IPS-NIHi11 (cell line): ENCODE data around the gene BBX.
"Not testable (repeated sequence)": the region's sequence is repeated elsewhere in the genome, so short reads cannot be mapped to it uniquely, and the experiment has no call there.

ENCODE experiments used
- DNase-seq: peaks from one replicate; pipeline ENCODE4 v3.0.0; 2012; ENCODE audit warnings: mixed read lengths, low spot score

Gene BBX

GRCh38 chr3:107684431-107684925, 161.7 kb downstream of the BBX start:
- peak; percentile 20 for DNase-seq

DNA sequence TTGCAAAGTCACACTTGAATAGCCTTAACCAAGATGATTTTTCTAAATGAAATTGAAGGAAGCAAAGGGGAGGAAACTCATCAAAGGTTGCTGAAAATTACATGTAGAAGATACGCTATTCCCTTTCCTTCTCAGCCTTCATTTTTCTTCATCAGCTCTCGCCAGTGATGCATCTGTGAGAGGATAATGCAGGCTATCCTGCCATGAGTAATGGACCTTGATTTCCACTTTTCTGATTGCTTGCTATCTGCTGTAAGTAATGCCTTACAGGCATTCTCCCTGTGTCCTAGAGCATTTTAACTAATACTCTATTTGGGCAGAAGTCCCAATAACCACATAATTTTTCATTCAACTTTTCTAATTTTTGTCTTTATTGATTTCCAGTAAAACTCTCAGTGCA, 162.6 kb downstream of the BBX start:
- DNase-seq = no peak

DNA sequence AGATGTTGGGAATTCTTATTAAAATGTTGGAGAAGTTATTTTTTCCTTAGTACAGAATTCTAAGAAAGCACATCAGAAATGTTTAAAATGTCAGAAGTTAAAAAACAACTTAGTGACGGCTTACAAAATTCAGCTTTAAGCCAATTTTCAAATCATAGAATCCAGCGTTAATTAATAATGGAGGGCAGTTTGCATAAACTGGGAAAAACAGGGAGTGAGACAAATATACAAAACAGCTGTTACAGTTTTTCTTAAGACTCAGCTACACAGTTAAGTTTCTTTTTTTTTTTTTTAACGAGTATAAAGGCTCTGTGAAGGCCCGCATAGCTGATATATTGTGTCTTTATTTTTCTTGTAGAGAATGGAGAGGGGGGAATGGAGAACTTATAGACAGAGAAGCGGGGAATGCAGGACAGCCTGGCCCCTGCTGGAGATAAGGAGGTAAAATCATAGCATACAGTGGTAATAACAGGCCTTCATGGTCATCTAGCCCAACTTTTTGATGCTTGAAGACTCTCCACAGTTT, 164.4 kb downstream of the BBX start:
- no peak for DNase-seq

GRCh38 chr3:107689355-107689754, 166.6 kb downstream of the BBX start:
- DNase-seq = no peak

DNA sequence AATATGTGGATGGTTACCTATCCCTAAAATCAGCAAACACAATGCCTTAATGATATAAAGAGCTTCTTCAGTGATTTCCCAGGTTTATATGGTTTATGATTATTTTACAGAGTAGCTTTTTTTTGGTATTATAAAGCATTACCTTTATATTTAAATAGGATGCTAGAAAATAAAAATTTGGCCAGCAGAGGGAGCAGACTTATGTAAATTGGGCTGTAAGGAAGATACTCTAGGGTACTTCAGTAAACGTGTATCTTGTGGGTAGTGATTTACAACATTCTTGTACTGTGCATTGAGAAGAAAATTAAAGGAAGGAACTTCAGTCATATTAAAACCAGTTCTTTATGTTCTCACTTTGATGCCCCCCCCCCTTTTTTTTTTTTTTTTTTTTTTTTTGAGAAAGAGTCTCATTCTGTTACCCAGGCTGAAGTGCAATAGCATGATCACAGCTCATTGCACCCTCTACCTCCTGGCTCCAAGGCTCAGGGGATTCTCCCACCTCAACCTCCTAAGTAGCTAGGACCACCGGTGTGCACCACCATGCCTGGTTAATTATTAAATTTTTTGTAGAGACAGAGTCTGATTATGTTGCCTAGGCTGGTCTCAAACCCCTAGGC, 167.9 kb downstream of the BBX start:
- peak; percentile 28 for DNase-seq

DNA sequence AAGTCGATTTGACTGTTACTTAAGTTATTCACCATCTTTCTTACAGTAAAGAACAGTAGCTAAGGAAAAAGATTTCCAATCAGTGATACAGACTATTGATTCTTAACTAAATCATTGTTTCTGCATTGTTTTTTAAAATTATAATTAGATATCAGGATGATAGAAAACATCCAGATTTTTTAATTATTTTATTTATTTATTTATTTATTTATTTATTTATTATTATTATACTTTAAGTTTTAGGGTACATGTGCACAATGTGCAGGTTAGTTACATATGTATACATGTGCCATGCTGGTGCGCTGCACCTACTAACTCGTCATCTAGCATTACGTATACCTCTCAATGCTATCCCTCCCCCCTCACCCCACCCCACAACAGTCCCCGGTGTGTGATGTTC, 169.2 kb downstream of the BBX start:
- not testable (repeated sequence) for DNase-seq

- DNase-seq = not testable (repeated sequence)
Observed at GRCh38 chr3:107697348-107697747, 174.6 kb downstream of the BBX start.

DNA sequence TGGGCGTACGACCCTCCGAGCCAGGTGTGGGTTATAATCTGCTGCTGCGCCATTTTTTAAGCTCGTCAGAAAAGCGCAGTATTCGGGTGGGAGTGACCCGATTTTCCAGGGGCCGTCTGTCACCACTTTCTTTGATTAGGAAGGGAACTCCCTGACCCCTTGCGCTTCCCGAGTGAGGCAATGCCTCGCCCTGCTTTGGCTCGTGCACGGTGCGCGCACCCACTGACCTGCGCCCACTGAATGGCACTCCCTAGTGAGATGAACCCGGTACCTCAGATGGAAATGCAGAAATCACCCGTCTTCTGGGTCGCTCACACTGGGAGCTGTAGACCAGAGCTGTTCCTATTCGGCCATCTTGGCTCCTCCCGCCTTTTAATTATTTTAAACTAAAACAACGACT, 175.1 kb downstream of the BBX start:
- DNase-seq = not testable (repeated sequence)

GRCh38 chr3:107699682-107700081, 176.9 kb downstream of the BBX start:
- no peak for DNase-seq

DNA sequence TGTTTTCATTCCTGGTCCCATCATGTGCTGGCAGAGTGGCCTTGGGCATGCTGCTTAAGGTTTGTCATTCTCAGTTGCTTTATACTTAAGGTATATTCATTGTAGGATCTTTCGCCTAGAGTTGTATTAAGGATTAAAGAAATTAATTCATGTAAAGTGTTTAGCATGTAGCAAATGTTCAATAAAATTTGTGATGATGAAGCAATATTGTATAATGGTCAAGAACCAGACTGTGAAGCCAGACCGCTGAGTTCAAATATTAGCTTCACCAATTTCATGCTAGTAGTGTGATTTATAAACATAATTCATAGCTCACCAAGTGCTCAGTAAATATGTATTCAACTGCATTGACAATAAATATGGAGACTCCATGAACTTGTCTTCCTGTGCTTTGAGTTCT, 178.5 kb downstream of the BBX start:
- DNase-seq = no peak

GRCh38 chr3:107704477-107704876, 181.7 kb downstream of the BBX start:
- DNase-seq = no peak

DNA sequence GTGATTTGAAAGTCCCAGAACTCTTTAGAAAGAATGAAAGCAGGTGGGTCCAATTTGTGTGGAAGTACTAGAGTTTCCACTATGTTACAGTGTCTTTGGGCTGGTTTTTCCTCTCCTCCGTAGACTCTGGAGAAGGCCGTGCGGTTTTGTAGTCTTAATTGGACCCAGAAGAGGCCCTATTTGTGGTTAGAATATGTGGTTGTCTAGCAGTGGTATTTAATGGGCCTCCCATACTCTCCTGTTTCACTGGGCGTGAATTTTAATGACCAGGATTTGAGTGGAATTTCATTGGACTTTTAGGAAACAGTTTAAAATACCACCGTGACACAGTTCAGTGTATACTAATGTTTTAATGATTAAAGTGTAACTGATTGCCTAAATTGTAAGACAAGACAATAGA, 182.3 kb downstream of the BBX start:
- no peak for DNase-seq

GRCh38 chr3:107710851-107711250, 188.1 kb downstream of the BBX start:
- DNase-seq = peak; percentile 53

DNA sequence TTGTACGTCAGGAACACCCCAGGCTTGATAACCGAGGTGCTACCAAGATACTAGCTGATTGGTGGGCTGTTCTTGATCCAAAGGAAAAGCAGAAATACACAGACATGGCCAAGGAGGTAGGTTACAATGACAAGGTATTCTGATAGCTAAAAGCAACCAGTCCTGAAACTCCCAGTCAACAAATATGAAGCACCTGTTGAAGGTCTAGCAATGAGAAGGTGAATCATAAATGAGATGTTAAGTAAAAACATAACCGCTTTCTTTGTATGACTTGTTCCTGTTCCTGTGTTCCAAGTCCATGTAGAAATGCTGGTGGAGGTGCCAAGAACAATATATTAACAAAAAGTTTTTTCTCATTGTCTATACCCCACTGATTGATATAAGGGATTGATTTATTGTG, 194.0 kb downstream of the BBX start:
- no peak for DNase-seq

DNA sequence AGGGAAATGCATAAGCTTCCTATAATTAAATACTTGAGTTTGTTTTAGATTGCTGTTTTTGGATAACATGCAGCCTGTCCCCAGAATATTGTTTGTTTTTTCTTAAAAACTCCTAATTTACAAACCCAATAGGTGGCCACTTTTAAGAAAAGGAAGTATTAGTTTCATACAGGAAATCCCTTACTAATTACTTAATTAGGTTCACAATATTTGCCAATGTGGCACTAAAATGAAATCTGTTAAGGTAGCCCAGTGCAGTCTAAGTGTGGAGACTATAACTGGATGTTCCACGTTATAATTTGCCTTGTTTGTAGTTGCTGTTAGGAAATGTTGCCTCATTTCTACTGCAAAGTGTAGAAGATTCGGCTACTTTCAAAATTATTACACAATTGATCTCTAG, 195.8 kb downstream of the BBX start:
- DNase-seq = no peak

- no peak for DNase-seq
Observed at GRCh38 chr3:107727102-107727501, 204.3 kb downstream of the BBX start.

DNA sequence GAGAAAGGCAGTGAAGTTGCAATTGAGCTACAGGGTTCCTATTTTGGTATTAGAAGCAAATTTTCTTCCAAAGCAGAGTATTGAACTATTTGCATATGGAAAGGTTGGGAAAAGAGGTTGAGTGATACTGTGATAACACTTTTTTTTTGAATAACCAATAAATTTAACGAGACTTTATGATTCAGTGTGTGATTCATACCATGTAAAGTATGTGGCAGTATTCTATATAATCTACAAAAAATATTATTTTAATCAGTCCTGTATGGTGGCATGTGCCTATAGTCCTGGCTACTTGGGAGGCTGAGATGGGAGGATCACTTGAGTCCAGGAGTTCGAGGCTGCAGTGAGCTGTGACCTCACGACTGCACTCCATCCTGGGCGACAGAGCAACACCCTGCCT, 206.9 kb downstream of the BBX start:
- no peak for DNase-seq

- DNase-seq = no peak
Observed at GRCh38 chr3:107734317-107734716, 211.6 kb downstream of the BBX start.

- no peak for DNase-seq
Observed at GRCh38 chr3:107737914-107738313, 215.2 kb downstream of the BBX start.

GRCh38 chr3:107738486-107739183, 215.9 kb downstream of the BBX start:
- no peak for DNase-seq

- no peak for DNase-seq
Observed at GRCh38 chr3:107739227-107739626, 216.5 kb downstream of the BBX start.

GRCh38 chr3:107740992-107741896, 218.5 kb downstream of the BBX start:
- DNase-seq = no peak

DNA sequence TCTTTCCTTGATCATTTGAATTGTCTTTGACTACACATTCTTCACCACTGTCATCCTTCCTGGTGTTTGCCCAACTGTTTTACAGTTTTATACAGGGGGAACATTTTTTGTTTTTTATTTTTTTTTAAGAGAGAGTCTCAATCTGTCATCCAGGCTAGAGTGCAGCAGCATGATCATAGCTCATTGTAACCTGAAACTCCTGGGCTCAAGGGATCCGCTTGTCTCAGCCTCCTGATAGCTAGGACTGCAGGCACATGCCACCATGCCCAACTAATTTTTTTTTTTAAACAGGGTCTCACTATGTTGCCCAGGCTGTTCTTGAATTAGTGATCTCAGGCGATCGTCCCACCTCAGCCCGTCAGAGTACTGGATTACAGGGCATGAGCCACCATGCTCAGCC, 222.6 kb downstream of the BBX start:
- DNase-seq = no peak
